ENCODE results near the gene NACC1. TPM values are rescaled to one million over a fixed set of nuclear protein-coding genes. Genes with fewer than 3 reads are reported as not detected.

Gene NACC1
- total and polyA plus RNA-seq, 2 of the 13 experiments (the other 11 are each of a cell fraction or from before 2014, with no cell fraction given): 31.8 to 42.3 TPM

GRCh38 chr19:13152974-13153568 is 35.0 kb downstream of the NACC1 start (continued):
- TF ChIP-seq GATAD1 (CRISPR knock-in tag; IDR thresholded peaks at IDR 0.05): peak; percentile 58; the same call in 1 of the 2 replicates
- TF ChIP-seq ZNF414 (CRISPR knock-in tag; IDR thresholded peaks at IDR 0.05): 0 out of 2 replicates have a peak, but pooled peaks have one; percentile 34
- peak; percentile 86; the same call in 1 of the 2 replicates for TF ChIP-seq MAF1 (CRISPR knock-in tag; IDR thresholded peaks at IDR 0.05; ENCODE audit: borderline replicate concordance)
- peak; percentile 70 for TF ChIP-seq E2F1 (CRISPR knock-in tag; IDR thresholded peaks at IDR 0.05)
- TF ChIP-seq DRAP1 (CRISPR knock-in tag; IDR thresholded peaks at IDR 0.05): peak; percentile 95
- TF ChIP-seq REPIN1 (CRISPR knock-in tag; IDR thresholded peaks at IDR 0.05; ENCODE audit: borderline replicate concordance, low read depth): peak; percentile 66; the same call in 1 of the 2 replicates
- TF ChIP-seq MED13 (CRISPR knock-in tag; IDR thresholded peaks at IDR 0.05): peak; percentile 83
- peak; percentile 49; the same call in 1 of the 2 replicates for TF ChIP-seq SIX4 (CRISPR knock-in tag; IDR thresholded peaks at IDR 0.05)
- 0 out of 2 replicates have a peak, but pooled peaks have one; percentile 48 for TF ChIP-seq CREB3 (CRISPR knock-in tag; IDR thresholded peaks at IDR 0.05)
- TF ChIP-seq KDM3A (CRISPR knock-in tag; IDR thresholded peaks at IDR 0.05; ENCODE audit: low read depth): 0 out of 2 replicates have a peak, but pooled peaks have one; percentile 19
- peak; percentile 53; the same call in 1 of the 2 replicates for TF ChIP-seq ZNF816 (CRISPR knock-in tag; IDR thresholded peaks at IDR 0.05; ENCODE audit: borderline replicate concordance)
- TF ChIP-seq MIXL1 (CRISPR knock-in tag; IDR thresholded peaks at IDR 0.05): 0 out of 2 replicates have a peak, but pooled peaks have one; percentile 14
- TF ChIP-seq ZNF367 (CRISPR knock-in tag; IDR thresholded peaks at IDR 0.05; ENCODE audit: borderline replicate concordance): 0 out of 2 replicates have a peak, but pooled peaks have one; percentile 16
- TF ChIP-seq ZBTB25 (CRISPR knock-in tag; IDR thresholded peaks at IDR 0.05): peak; percentile 63; the same call in 1 of the 2 replicates
- no peak for TF ChIP-seq ATM (IDR thresholded peaks at IDR 0.05; ENCODE audit: borderline replicate concordance)
- 0 out of 2 replicates have a peak, but pooled peaks have one; percentile 27 for TF ChIP-seq ZFAT (CRISPR knock-in tag; conservative IDR thresholded peaks at IDR 0.05)
- no peak for TF ChIP-seq ZNF670 (CRISPR knock-in tag; IDR thresholded peaks at IDR 0.05; ENCODE audit: borderline replicate concordance)
- no peak for TF ChIP-seq SP5 (CRISPR knock-in tag; IDR thresholded peaks at IDR 0.05; ENCODE audit: borderline replicate concordance, low read depth)
- peak; percentile 31; the same call in 1 of the 2 replicates for TF ChIP-seq EEA1 (CRISPR knock-in tag; IDR thresholded peaks at IDR 0.05; ENCODE audit: borderline replicate concordance)
- peak; percentile 35; the same call in 1 of the 2 replicates for TF ChIP-seq THAP11 (CRISPR knock-in tag; IDR thresholded peaks at IDR 0.05)
- 0 out of 4 replicates have a peak, but pooled peaks of 1 of the 2 experiments have one; percentile 27 for TF ChIP-seq HMGXB4 (CRISPR knock-in tag; IDR thresholded peaks at IDR 0.05; ENCODE audit: borderline replicate concordance in 1 of 2, low read depth in 1 of 2)

Data from HepG2 (cell line).